Stomach (tissue), 4 donors: ENCODE results near the gene STRBP.

Experiments used
- POLR2A ChIP-seq, 4 donors: fragments of 450-650 bp; IDR thresholded peaks; one replicate each; pipeline ENCODE4 v1.6.1; 2016; ENCODE audit warnings: antibody characterized with exemption in 4 of 4, control low read depth in 2 of 4, mild to moderate bottlenecking in 1 of 4, moderate library complexity in 1 of 4
- POLR2AphosphoS5 ChIP-seq, 3 donors: sonication (generic); formaldehyde crosslinking; IDR thresholded peaks; one replicate each; pipeline ENCODE4 v1.6.1; 2016; ENCODE audit warnings: antibody characterized with exemption in 3 of 3

- no peak for TF ChIP-seq POLR2A (IDR thresholded peaks at IDR 0.05)
- no peak for TF ChIP-seq POLR2AphosphoS5 (IDR thresholded peaks at IDR 0.05)
Measured at GRCh38 chr9:123314617-123315016, 46.2 kb upstream of the STRBP start.
